GM18502 (cell line): ENCODE data around the gene QRFP.

Experiments used
- ATAC-seq: cut with Tn5 transposase; IDR thresholded peaks from one replicate; pipeline ENCODE4 v1.9.1; 2021; ENCODE audit warnings: mild to moderate bottlenecking; ENCODE audit not compliant: unreplicated experiment, poor library complexity

QRFP gene

GRCh38 chr9:130893341-130894101, 3.1 kb downstream of the QRFP start:
- no peak for ATAC-seq

- ATAC-seq: no peak
Observed at GRCh38 chr9:130892477-130893304, 3.9 kb downstream of the QRFP start.

- ATAC-seq: no peak
Observed at GRCh38 chr9:130891688-130892476, 4.7 kb downstream of the QRFP start.

GRCh38 chr9:130890870-130891687, 5.5 kb downstream of the QRFP start:
- no peak for ATAC-seq

GRCh38 chr9:130890124-130890523, 6.5 kb downstream of the QRFP start:
- no peak for ATAC-seq

GRCh38 chr9:130888146-130888885, 8.3 kb downstream of the QRFP start:
- ATAC-seq: no peak

- ATAC-seq: no peak
Observed at GRCh38 chr9:130887494-130888144, 9.0 kb downstream of the QRFP start.

GRCh38 chr9:130886981-130887380, 9.6 kb downstream of the QRFP start:
- no peak for ATAC-seq

GRCh38 chr9:130885484-130886375, 10.9 kb downstream of the QRFP start:
- ATAC-seq: no peak

GRCh38 chr9:130884542-130885483, 11.8 kb downstream of the QRFP start:
- ATAC-seq: no peak

GRCh38 chr9:130884111-130884531, 12.5 kb downstream of the QRFP start:
- no peak for ATAC-seq

GRCh38 chr9:130883479-130883878, 13.1 kb downstream of the QRFP start:
- no peak for ATAC-seq

- ATAC-seq: no peak
Observed at GRCh38 chr9:130882696-130883225, 13.9 kb downstream of the QRFP start.

- no peak for ATAC-seq
Observed at GRCh38 chr9:130881516-130881915, 15.1 kb downstream of the QRFP start.

- ATAC-seq: no peak
Observed at GRCh38 chr9:130880599-130881220, 15.9 kb downstream of the QRFP start.

- ATAC-seq: no peak
Observed at GRCh38 chr9:130879863-130880411, 16.7 kb downstream of the QRFP start.
